Mammary epithelial cell (primary cell): ENCODE results near the gene RAB10.

Experiments used
- CTCF ChIP-seq, 2 donors: IDR thresholded peaks in 1 of 2; conservative IDR thresholded peaks in 1 of 2; 2 replicates each; pipeline ENCODE4 v1.5.1; 2011 to 2012; ENCODE audit warnings: inconsistent platforms in 2 of 2, low read length in 2 of 2, mild to moderate bottlenecking in 2 of 2, control low read depth in 1 of 2, low read depth in 1 of 2; ENCODE audit not compliant: insufficient read depth in 1 of 2; ENCODE audit errors: extremely low read depth in 1 of 2
- EZH2 ChIP-seq: IDR thresholded peaks from 2 replicates; pipeline ENCODE4 v1.6.1; 2012; ENCODE audit warnings: low read length, inconsistent platforms, borderline replicate concordance

GRCh38 chr2:26141145-26141769 is 107.4 kb downstream of the RAB10 start:
- TF ChIP-seq CTCF (conservative IDR thresholded peaks at IDR 0.05 in 1 of 2, IDR thresholded peaks at IDR 0.05 in 1 of 2; ENCODE audit: extremely low read depth in 1 of 2, insufficient read depth in 1 of 2, low read depth in 1 of 2, low read length in 2 of 2), result no peak
- TF ChIP-seq EZH2, result no peak
